ENCODE data around the gene HP. TPM values are rescaled to one million over a fixed set of nuclear protein-coding genes. Genes with fewer than 3 reads are reported as not detected.
A peak's percentile ranks its signal among the peaks of the same experiment; 100 is the strongest.

The HP gene
- total and polyA plus RNA-seq, 2 of the 13 experiments (the other 11 are each of a cell fraction or from before 2014, with no cell fraction given): 387 to 524 TPM

DNA sequence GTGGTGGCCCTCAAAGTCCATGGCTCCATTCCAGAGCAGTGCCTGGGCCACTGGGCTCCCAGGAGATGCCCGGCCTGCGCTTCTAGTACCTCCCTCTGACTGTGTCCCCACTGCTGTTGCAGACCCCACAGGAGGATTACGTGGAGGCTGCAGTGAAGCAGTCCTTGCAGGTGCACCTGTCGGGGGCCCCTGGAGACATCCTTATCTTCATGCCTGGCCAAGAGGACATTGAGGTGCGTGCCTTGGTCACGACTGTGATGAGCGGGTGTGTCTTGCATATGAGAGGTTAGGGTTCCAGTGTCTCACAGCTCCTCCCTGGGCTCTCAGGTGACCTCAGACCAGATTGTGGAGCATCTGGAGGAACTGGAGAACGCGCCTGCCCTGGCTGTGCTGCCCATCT lies 50.6 kb downstream of the HP start:
- Histone ChIP-seq H3K79me2 (ENCODE audit: insufficient read depth, low read length) (no peaks in the 10 kb centered on the region), H4K20me1 (ENCODE audit: insufficient read depth, low read length) (no peaks in the 10 kb centered on the region), H3K4me2 (ENCODE audit: low read depth, low read length) (no peak overlapping the region), H3K36me3 (replicated peaks in 1 of 2; ENCODE audit: control insufficient read depth in 1 of 2, insufficient read depth in 2 of 2, low read length in 2 of 2) (peaks cover 82 to 100% of the 10 kb centered on the region in 2 experiments), H2AFZ (ENCODE audit: low read length) (no peak overlapping the region), H3K4me3 (replicated peaks in 1 of 3; ENCODE audit: insufficient read depth in 1 of 3, low read depth in 2 of 3, low read length in 3 of 3) (no peak overlapping the region), H3K4me1 (ENCODE audit: insufficient read depth, low read length) (no peaks in the 10 kb centered on the region), H3K27ac (ENCODE audit: extremely low read length, insufficient read depth, low read length) (no peak overlapping the region), H3K9me3 (ENCODE audit: low read length) (no peaks in the 10 kb centered on the region), H3K9ac (ENCODE audit: insufficient read depth, low read depth, low read length) (no peak overlapping the region), H3K27me3 (ENCODE audit: control insufficient read depth in 1 of 2, insufficient read depth in 2 of 2, low read length in 2 of 2) (no peaks in the 10 kb centered on the region)
- DNase-seq (ENCODE audit: low spot score): no peak
- intact Hi-C loops (cut with micrococcal nuclease; ENCODE audit: unreplicated experiment): no loop called here
- POLR2A ChIA-PET: no interaction called here
- FAIRE-seq: no peak
- ATAC-seq: no peak
- in situ Hi-C loops (cut with HindIII; ENCODE audit: extremely low pct_ligation_motif_present, low pct_unique_long_range_greater_than_20kb): loop anchor here (5.0 kb wide), 1 partner anchor 38 kb away; no protein-coding TSS in a partner anchor
- CTCF ChIA-PET (ENCODE audit: low intra/inter-chr PET ratio, low total read pairs): no interaction called here
- BruUV-seq (replicated peaks): no TSS peak
- WGBS (ENCODE audit: low lambda C conversion rate): 100% methylated on average over 6 of the region's 9 CpGs
- TF ChIP-seq ZNF430 (CRISPR knock-in tag; IDR thresholded peaks at IDR 0.05) (no peak), RXRB (CRISPR knock-in tag; IDR thresholded peaks at IDR 0.05; ENCODE audit: borderline replicate concordance) (no peak), NCOA1 (CRISPR knock-in tag; IDR thresholded peaks at IDR 0.05) (no peak), ZNF343 (CRISPR knock-in tag; IDR thresholded peaks at IDR 0.05) (no peak), GLI4 (CRISPR knock-in tag; IDR thresholded peaks at IDR 0.05; ENCODE audit: borderline replicate concordance) (no peak), JDP2 (CRISPR knock-in tag; IDR thresholded peaks at IDR 0.05; ENCODE audit: borderline replicate concordance) (no peak), REXO4 (CRISPR knock-in tag; IDR thresholded peaks at IDR 0.05; ENCODE audit: borderline replicate concordance) (no peak), ZNF367 (CRISPR knock-in tag; IDR thresholded peaks at IDR 0.05; ENCODE audit: borderline replicate concordance) (no peak), ZNF317 (CRISPR knock-in tag; IDR thresholded peaks at IDR 0.05) (no peak), ZNF326 (CRISPR knock-in tag; IDR thresholded peaks at IDR 0.05; ENCODE audit: borderline replicate concordance) (no peak), SRSF1 (optimal IDR thresholded peaks at IDR 0.05; ENCODE audit: low read depth, low read length) (peak; percentile 53), TBX2 (CRISPR knock-in tag; IDR thresholded peaks at IDR 0.05; ENCODE audit: borderline replicate concordance) (no peak), KLF11 (CRISPR knock-in tag; IDR thresholded peaks at IDR 0.05) (no peak), ZNF83 (CRISPR knock-in tag; IDR thresholded peaks at IDR 0.05; ENCODE audit: borderline replicate concordance) (no peak), HNRNPK (IDR thresholded peaks at IDR 0.05; ENCODE audit: low read depth, low read length, poor library complexity, severe bottlenecking) (no peak)
- TF ChIP-seq, protein P1, sequence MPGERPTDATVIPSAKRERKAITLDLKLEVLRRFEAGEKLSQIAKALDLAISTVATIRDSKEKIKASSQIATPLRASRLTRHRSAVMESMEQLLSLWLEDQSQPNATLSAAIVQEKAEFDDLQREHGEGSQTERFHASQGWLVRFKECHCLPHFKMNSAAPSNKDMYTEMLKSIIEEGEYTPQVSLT (CRISPR knock-in tag; IDR thresholded peaks at IDR 0.05; ENCODE audit: borderline replicate concordance, low read depth): no peak
- TF ChIP-seq, protein P2, sequence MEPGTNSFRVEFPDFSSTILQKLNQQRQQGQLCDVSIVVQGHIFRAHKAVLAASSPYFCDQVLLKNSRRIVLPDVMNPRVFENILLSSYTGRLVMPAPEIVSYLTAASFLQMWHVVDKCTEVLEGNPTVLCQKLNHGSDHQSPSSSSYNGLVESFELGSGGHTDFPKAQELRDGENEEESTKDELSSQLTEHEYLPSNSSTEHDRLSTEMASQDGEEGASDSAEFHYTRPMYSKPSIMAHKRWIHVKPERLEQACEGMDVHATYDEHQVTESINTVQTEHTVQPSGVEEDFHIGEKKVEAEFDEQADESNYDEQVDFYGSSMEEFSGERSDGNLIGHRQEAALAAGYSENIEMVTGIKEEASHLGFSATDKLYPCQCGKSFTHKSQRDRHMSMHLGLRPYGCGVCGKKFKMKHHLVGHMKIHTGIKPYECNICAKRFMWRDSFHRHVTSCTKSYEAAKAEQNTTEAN (CRISPR knock-in tag; conservative IDR thresholded peaks at IDR 0.05): no peak
- TF ChIP-seq, protein P3, sequence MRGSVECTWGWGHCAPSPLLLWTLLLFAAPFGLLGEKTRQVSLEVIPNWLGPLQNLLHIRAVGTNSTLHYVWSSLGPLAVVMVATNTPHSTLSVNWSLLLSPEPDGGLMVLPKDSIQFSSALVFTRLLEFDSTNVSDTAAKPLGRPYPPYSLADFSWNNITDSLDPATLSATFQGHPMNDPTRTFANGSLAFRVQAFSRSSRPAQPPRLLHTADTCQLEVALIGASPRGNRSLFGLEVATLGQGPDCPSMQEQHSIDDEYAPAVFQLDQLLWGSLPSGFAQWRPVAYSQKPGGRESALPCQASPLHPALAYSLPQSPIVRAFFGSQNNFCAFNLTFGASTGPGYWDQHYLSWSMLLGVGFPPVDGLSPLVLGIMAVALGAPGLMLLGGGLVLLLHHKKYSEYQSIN (CRISPR knock-in tag; IDR thresholded peaks at IDR 0.05; ENCODE audit: borderline replicate concordance): no peak
- TF ChIP-seq, protein P4, sequence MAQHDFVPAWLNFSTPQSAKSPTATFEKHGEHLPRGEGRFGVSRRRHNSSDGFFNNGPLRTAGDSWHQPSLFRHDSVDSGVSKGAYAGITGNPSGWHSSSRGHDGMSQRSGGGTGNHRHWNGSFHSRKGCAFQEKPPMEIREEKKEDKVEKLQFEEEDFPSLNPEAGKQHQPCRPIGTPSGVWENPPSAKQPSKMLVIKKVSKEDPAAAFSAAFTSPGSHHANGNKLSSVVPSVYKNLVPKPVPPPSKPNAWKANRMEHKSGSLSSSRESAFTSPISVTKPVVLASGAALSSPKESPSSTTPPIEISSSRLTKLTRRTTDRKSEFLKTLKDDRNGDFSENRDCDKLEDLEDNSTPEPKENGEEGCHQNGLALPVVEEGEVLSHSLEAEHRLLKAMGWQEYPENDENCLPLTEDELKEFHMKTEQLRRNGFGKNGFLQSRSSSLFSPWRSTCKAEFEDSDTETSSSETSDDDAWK (CRISPR knock-in tag; IDR thresholded peaks at IDR 0.05): no peak
- TF ChIP-seq, protein P5, sequence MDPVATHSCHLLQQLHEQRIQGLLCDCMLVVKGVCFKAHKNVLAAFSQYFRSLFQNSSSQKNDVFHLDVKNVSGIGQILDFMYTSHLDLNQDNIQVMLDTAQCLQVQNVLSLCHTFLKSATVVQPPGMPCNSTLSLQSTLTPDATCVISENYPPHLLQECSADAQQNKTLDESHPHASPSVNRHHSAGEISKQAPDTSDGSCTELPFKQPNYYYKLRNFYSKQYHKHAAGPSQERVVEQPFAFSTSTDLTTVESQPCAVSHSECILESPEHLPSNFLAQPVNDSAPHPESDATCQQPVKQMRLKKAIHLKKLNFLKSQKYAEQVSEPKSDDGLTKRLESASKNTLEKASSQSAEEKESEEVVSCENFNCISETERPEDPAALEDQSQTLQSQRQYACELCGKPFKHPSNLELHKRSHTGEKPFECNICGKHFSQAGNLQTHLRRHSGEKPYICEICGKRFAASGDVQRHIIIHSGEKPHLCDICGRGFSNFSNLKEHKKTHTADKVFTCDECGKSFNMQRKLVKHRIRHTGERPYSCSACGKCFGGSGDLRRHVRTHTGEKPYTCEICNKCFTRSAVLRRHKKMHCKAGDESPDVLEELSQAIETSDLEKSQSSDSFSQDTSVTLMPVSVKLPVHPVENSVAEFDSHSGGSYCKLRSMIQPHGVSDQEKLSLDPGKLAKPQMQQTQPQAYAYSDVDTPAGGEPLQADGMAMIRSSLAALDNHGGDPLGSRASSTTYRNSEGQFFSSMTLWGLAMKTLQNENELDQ (CRISPR knock-in tag; IDR thresholded peaks at IDR 0.05; ENCODE audit: borderline replicate concordance): no peak

Data from HepG2 (cell line).